GM23338 (cell line): Measurements from ENCODE around the gene EVC. TPM values are rescaled to one million over a fixed set of nuclear protein-coding genes. Genes with fewer than 3 reads are reported as not detected.

Source experiments
- ATAC-seq: fragments of 200-7000 bp; cut with Tn5 transposase; 3 replicates; pipeline ENCODE4 v1.9.1; 2020
- DNase-seq: peaks from one replicate; pipeline ENCODE4 v3.0.0-alpha.2; 2015; ENCODE audit warnings: low spot score
- H2AFZ ChIP-seq: fragments of 200-600 bp; sonication (generic); 2 replicates; pipeline ENCODE4 v1.8.0; 2016; ENCODE audit warnings: antibody characterized with exemption, mild to moderate bottlenecking, moderate library complexity
- H3F3A ChIP-seq: fragments of 200-600 bp; sonication (generic); replicated peaks from 2 replicates; pipeline ENCODE4 v1.8.0; 2017; ENCODE audit warnings: antibody characterized with exemption, mixed run types, low read depth
- H3K27ac ChIP-seq: fragments of 200-600 bp; sonication (generic); 2 replicates; pipeline ENCODE4 v1.6.1; 2016; ENCODE audit warnings: low read depth
- H3K27me3 ChIP-seq: fragments of 200-600 bp; sonication (generic); 2 replicates; pipeline ENCODE4 v1.8.0; 2016; ENCODE audit warnings: mild to moderate bottlenecking, mixed run types, moderate library complexity; ENCODE audit not compliant: insufficient read depth
- H3K36me3 ChIP-seq: fragments of 200-600 bp; sonication (generic); 2 replicates; pipeline ENCODE4 v1.8.0; 2016; ENCODE audit warnings: mild to moderate bottlenecking; ENCODE audit not compliant: insufficient read depth
- H3K4me1 ChIP-seq: fragments of 200-600 bp; sonication (generic); 2 replicates; pipeline ENCODE4 v1.8.0; 2016; ENCODE audit warnings: mild to moderate bottlenecking, moderate library complexity; ENCODE audit not compliant: insufficient read depth
- H3K4me2 ChIP-seq: fragments of 200-600 bp; sonication (generic); 2 replicates; pipeline ENCODE4 v1.7.1; 2017; ENCODE audit warnings: mixed run types
- H3K4me3 ChIP-seq: fragments of 200-600 bp; sonication (generic); 2 replicates; pipeline ENCODE4 v1.6.1; 2016; ENCODE audit warnings: mixed run types
- H3K79me2 ChIP-seq: fragments of 200-600 bp; sonication (generic); replicated peaks from 2 replicates; pipeline ENCODE4 v1.8.0; 2017; ENCODE audit warnings: mild to moderate bottlenecking; ENCODE audit not compliant: insufficient read depth
- H3K9me2 ChIP-seq: fragments of 200-600 bp; sonication (generic); 2 replicates; pipeline ENCODE4 v1.8.0; 2017; ENCODE audit not compliant: insufficient read depth
- H4K20me1 ChIP-seq: fragments of 200-600 bp; sonication (generic); replicated peaks from 2 replicates; pipeline ENCODE4 v1.8.0; 2017; ENCODE audit warnings: mild to moderate bottlenecking; ENCODE audit not compliant: insufficient read depth
- H3K27ac Mint-ChIP-seq: 2 replicates; pipeline ENCODE4 v1.8.0; 2020; ENCODE audit warnings: inconsistent platforms, mild to moderate bottlenecking, moderate library complexity, mixed read lengths
- H3K27me3 Mint-ChIP-seq: 3 replicates; pipeline ENCODE4 v1.8.0; 2022; ENCODE audit warnings: low read depth, mild to moderate bottlenecking, moderate library complexity, mixed read lengths, inconsistent platforms; ENCODE audit not compliant: insufficient read depth, poor library complexity
- H3K36me3 Mint-ChIP-seq: 3 replicates; pipeline ENCODE4 v1.8.0; 2021; ENCODE audit warnings: low read depth, mild to moderate bottlenecking, inconsistent platforms, moderate library complexity, mixed read lengths
- H3K4me1 Mint-ChIP-seq: 3 replicates; pipeline ENCODE4 v1.8.0; 2020; ENCODE audit warnings: mild to moderate bottlenecking, inconsistent platforms, mixed read lengths
- H3K4me3 Mint-ChIP-seq: 3 replicates; pipeline ENCODE4 v1.8.0; 2021; ENCODE audit warnings: moderate library complexity, mild to moderate bottlenecking, inconsistent platforms, mixed read lengths
- H3K9me3 Mint-ChIP-seq: 3 replicates; pipeline ENCODE4 v1.8.0; 2020; ENCODE audit warnings: moderate library complexity, mild to moderate bottlenecking, inconsistent platforms, mixed read lengths
- EZH2 ChIP-seq: fragments of 200-600 bp; sonication (generic); IDR thresholded peaks from one replicate; pipeline ENCODE4 v1.8.0; 2017; ENCODE audit warnings: antibody characterized with exemption, mild to moderate bottlenecking, low read depth; ENCODE audit not compliant: unreplicated experiment
- EZH2phosphoT487 ChIP-seq: fragments of 200-600 bp; sonication (generic); IDR thresholded peaks from one replicate; pipeline ENCODE4 v1.8.1; 2018; ENCODE audit warnings: antibody characterized with exemption; ENCODE audit not compliant: unreplicated experiment
- JUNB ChIP-seq: IDR thresholded peaks from one replicate; pipeline ENCODE4 v1.6.1; 2016; ENCODE audit warnings: antibody characterized with exemption; ENCODE audit not compliant: unreplicated experiment
- NANOG ChIP-seq: IDR thresholded peaks from 2 replicates; pipeline ENCODE4 v1.6.1; 2016; ENCODE audit warnings: antibody characterized with exemption, borderline replicate concordance
- POLR2AphosphoS5 ChIP-seq: IDR thresholded peaks from 2 replicates; pipeline ENCODE4 v1.6.1; 2016; ENCODE audit warnings: antibody characterized with exemption, low read depth
- ZNF114 ChIP-seq: fragments of 250-450 bp; sonication (Bioruptor Pico); IDR thresholded peaks from 2 replicates; pipeline ENCODE4 v1.5.0; 2020; ENCODE audit warnings: mild to moderate bottlenecking, moderate library complexity
- ZNF462 ChIP-seq: fragments of 250-450 bp; sonication (Bioruptor Pico); IDR thresholded peaks from 2 replicates; pipeline ENCODE4 v1.5.0; 2020; ENCODE audit warnings: mild to moderate bottlenecking, moderate library complexity
- polyA plus RNA-seq: library from polyadenylated mRNA; unstranded; fragments of >200 nt; fragmentation: Nextera tagmentation; extraction: Ambion mirVana; gene quantifications from 2 replicates; pipeline ENCODE4 v1.2.1, GENCODE V29; 2016
- total RNA-seq: library from RNA; depleted of rRNA; stranded (reverse); fragments of >200 nt; shearing (Covaris generic); gene quantifications from 2 replicates; pipeline ENCODE4 v1.2.3, GENCODE V29; 2014
- TF ChIP-seq, protein P1 (sequence below), 2 experiments: fragments of 200-600 bp in 1 of 2; sonication (generic) in 1 of 2; conservative IDR thresholded peaks; 2 replicates each; pipeline versions ENCODE4 v1.5.1 to v1.6.1; 2016 to 2017; ENCODE audit warnings: antibody characterized with exemption in 2 of 2, low read depth in 2 of 2, mild to moderate bottlenecking in 2 of 2, moderate library complexity in 1 of 2

EVC gene
- total and polyA plus RNA-seq, 2 experiments from 2014 or later: 1.7 to 12.8 TPM

DNA sequence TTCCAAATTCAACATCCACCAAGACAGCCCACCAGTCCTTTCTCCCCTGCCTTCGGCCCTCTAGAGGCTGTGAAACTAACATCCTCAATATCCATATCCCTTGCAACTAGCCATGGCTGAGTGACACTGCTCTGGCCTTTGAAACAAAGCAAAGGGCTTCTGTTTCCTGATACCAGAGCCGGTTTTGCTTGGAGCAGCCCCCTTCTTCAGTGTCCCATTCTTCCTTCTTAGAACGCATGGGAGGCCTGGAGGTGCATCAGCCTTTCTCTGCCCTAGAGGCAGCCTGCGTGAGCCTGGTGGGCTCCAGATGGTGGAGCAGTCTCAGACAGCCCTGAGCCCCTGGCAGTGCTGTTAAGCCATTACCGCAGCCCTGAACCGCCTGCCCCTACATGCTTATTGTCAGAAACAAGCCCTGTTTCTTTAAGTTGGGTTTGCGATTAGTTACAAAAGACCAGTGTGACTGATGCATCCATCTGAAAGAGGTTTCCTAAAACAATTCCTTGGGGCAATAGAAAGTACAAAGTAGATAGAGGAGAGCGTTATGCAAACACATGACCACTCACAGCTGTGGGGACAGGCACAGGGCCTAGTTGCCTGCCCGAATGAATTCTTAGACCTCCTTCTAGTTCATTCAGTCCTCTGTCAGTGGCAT lies 74.1 kb downstream of the EVC start:
- no peak for TF ChIP-seq EZH2
- no peak for TF ChIP-seq ZNF114 (CRISPR knock-in tag)
- no peak for TF ChIP-seq NANOG
- no peak for TF ChIP-seq POLR2AphosphoS5
- no peak for TF ChIP-seq ZNF462 (CRISPR knock-in tag)
- TF ChIP-seq JUNB: no peak
- no peak for TF ChIP-seq EZH2phosphoT487
- TF ChIP-seq, protein P1, sequence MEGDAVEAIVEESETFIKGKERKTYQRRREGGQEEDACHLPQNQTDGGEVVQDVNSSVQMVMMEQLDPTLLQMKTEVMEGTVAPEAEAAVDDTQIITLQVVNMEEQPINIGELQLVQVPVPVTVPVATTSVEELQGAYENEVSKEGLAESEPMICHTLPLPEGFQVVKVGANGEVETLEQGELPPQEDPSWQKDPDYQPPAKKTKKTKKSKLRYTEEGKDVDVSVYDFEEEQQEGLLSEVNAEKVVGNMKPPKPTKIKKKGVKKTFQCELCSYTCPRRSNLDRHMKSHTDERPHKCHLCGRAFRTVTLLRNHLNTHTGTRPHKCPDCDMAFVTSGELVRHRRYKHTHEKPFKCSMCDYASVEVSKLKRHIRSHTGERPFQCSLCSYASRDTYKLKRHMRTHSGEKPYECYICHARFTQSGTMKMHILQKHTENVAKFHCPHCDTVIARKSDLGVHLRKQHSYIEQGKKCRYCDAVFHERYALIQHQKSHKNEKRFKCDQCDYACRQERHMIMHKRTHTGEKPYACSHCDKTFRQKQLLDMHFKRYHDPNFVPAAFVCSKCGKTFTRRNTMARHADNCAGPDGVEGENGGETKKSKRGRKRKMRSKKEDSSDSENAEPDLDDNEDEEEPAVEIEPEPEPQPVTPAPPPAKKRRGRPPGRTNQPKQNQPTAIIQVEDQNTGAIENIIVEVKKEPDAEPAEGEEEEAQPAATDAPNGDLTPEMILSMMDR (conservative IDR thresholded peaks at IDR 0.05; ENCODE audit: low read depth in 2 of 2): peak; percentile 33 to 40
- no peak overlapping the region for H2AFZ ChIP-seq
- no peaks in the 10 kb centered on the region for H3K9me2 ChIP-seq
- no peak overlapping the region for H3K4me2 ChIP-seq
- no peaks in the 10 kb centered on the region for H3K27me3 ChIP-seq
- peaks cover 7% of the 10 kb centered on the region; the same call in 1 of the 3 replicates for H3K4me1 Mint-ChIP-seq
- no peak overlapping the region for H3K4me3 Mint-ChIP-seq
- no peaks in the 10 kb centered on the region for H3F3A ChIP-seq
- ATAC-seq: peak; percentile 90
- H3K36me3 Mint-ChIP-seq: peaks cover 39% of the 10 kb centered on the region
- no peaks in the 10 kb centered on the region for H4K20me1 ChIP-seq
- H3K9me3 Mint-ChIP-seq: no peaks in the 10 kb centered on the region
- H3K36me3 ChIP-seq: no peaks in the 10 kb centered on the region
- no peaks in the 10 kb centered on the region for H3K79me2 ChIP-seq
- H3K27me3 Mint-ChIP-seq: peaks cover 3% of the 10 kb centered on the region
- H3K27ac Mint-ChIP-seq: no peak overlapping the region
- DNase-seq: peak; percentile 38
- no peaks in the 10 kb centered on the region for H3K4me1 ChIP-seq
- no peak overlapping the region for H3K27ac ChIP-seq
- no peak overlapping the region for H3K4me3 ChIP-seq
